ENCODE results near the gene HBEGF. TPM values are rescaled to one million over a fixed set of nuclear protein-coding genes. Genes with fewer than 3 reads are reported as not detected.
A peak's percentile ranks its signal among the peaks of the same experiment; 100 is the strongest.

HBEGF gene
- 10 to 100 TPM; 10.5 to 65.0 (median 49.5) TPM for total RNA-seq

- H3K27me3 ChIP-seq = no peaks in the 10 kb centered on the region
- DNase-seq (peak; percentile 87 to 98), ATAC-seq (ENCODE audit: low FRiP score in 2 of 2) (peak; percentile 89 to 93)
- peak within 1 kb of the TSS; percentile 76 to 96 (median 88) for H3K4me3 ChIP-seq
- WGBS, 2 donors = 2% methylated on average over 12 to 45 of the region's 72 CpGs
- peak in 1 of 4 donors; percentile 21 for TF ChIP-seq EP300 (IDR thresholded peaks at IDR 0.05)
- TF ChIP-seq POLR2A (IDR thresholded peaks at IDR 0.05) = peak in 3 of 4 donors; percentile 87 to 94 (median 91)
- peak; percentile 35 to 78 (median 68) for TF ChIP-seq CTCF (IDR thresholded peaks at IDR 0.05)
- TF ChIP-seq POLR2AphosphoS5 (IDR thresholded peaks at IDR 0.05) = peak; percentile 89 to 97
- H3K4me1 ChIP-seq = peaks cover 49 to 56% (median 51%) of the 10 kb centered on the region in 4 donors
- peak within 1 kb of the TSS; percentile 86 to 90 (median 88) for H3K27ac ChIP-seq
- peaks cover 0 to 10% (median 0%) of the 10 kb centered on the region in 4 donors for H3K36me3 ChIP-seq
- H3K9me3 ChIP-seq = no peaks in the 10 kb centered on the region
Observed at GRCh38 chr5:140346348-140347221, at the start of gene HBEGF. Gene HBEGF, minus strand, starts transcription at chr5:140346603. Its CDS starts 275 bp downstream, at chr5:140346328.

GRCh38 chr5:140393738-140394137, 47.3 kb upstream of the HBEGF start:
- Histone ChIP-seq H3K4me3 (no peak overlapping the region), H3K36me3 (no peaks in the 10 kb centered on the region), H3K9me3 (no peaks in the 10 kb centered on the region), H3K27ac (no peak overlapping the region), H3K27me3 (no peaks in the 10 kb centered on the region), H3K4me1 (peaks cover 0 to 8% (median 2%) of the 10 kb centered on the region in 4 donors)
- DNase-seq (no peak), ATAC-seq (ENCODE audit: low FRiP score in 2 of 2) (no peak)
- WGBS, 2 donors = 93 to 95% methylated on average over 2 of the region's 2 CpGs
- TF ChIP-seq POLR2A (IDR thresholded peaks at IDR 0.05) (no peak), CTCF (IDR thresholded peaks at IDR 0.05) (no peak), POLR2AphosphoS5 (IDR thresholded peaks at IDR 0.05) (no peak), EP300 (IDR thresholded peaks at IDR 0.05) (no peak)

- H3K4me1 ChIP-seq = peaks cover 0 to 8% (median 2%) of the 10 kb centered on the region in 4 donors
- DNase-seq = peak in 1 of 2 donors; percentile 61
- H3K27ac ChIP-seq = peak overlapping the region in 1 of 4 donors; percentile 4
- ATAC-seq (ENCODE audit: low FRiP score in 2 of 2) = peak; percentile 8 to 74
- H3K27me3 ChIP-seq = no peaks in the 10 kb centered on the region
- H3K9me3 ChIP-seq = no peaks in the 10 kb centered on the region
- TF ChIP-seq POLR2AphosphoS5 (IDR thresholded peaks at IDR 0.05) (no peak), CTCF (IDR thresholded peaks at IDR 0.05) (no peak), POLR2A (IDR thresholded peaks at IDR 0.05) (no peak), EP300 (IDR thresholded peaks at IDR 0.05) (no peak)
- no peak overlapping the region for H3K4me3 ChIP-seq
- WGBS, 2 donors = 73 to 79% methylated on average over 1 of the region's 1 CpG
- no peaks in the 10 kb centered on the region for H3K36me3 ChIP-seq
Observed at GRCh38 chr5:140391732-140392131, 45.3 kb upstream of the HBEGF start.

GRCh38 chr5:140391312-140391711, 44.9 kb upstream of the HBEGF start:
- 47 to 63% methylated on average over 1 of the region's 1 CpG for WGBS, 2 donors
- DNase-seq = peak in 1 of 2 donors; percentile 40
- TF ChIP-seq CTCF (IDR thresholded peaks at IDR 0.05) = no peak
- TF ChIP-seq POLR2AphosphoS5 (IDR thresholded peaks at IDR 0.05) = no peak
- no peak for TF ChIP-seq EP300 (IDR thresholded peaks at IDR 0.05)
- no peak overlapping the region for H3K4me3 ChIP-seq
- H3K36me3 ChIP-seq = no peaks in the 10 kb centered on the region
- peak in 1 of 2 donors; percentile 43 for ATAC-seq (ENCODE audit: low FRiP score in 2 of 2)
- H3K27ac ChIP-seq = peak overlapping the region in 1 of 4 donors; percentile 4
- no peaks in the 10 kb centered on the region for H3K27me3 ChIP-seq
- H3K4me1 ChIP-seq = peaks cover 0 to 8% (median 2%) of the 10 kb centered on the region in 4 donors
- H3K9me3 ChIP-seq = no peaks in the 10 kb centered on the region
